Endothelial cell of umbilical vein (primary cell): Measurements from ENCODE around the gene SUGP2.

Experiments
- CTCF ChIP-seq, 2 donors: IDR thresholded peaks; 1 replicate in 1 of 2; 2 replicates in 1 of 2; pipeline ENCODE4 v1.5.1; 2011; ENCODE audit warnings: low read length in 2 of 2, mild to moderate bottlenecking in 2 of 2, moderate library complexity in 2 of 2, control low read depth in 1 of 2, inconsistent platforms in 1 of 2, low read depth in 1 of 2; ENCODE audit not compliant: insufficient read depth in 1 of 2; ENCODE audit errors: extremely low read depth in 1 of 2
- EZH2 ChIP-seq: IDR thresholded peaks from 2 replicates; pipeline ENCODE4 v1.6.1; 2012; ENCODE audit warnings: borderline replicate concordance, low read depth, mild to moderate bottlenecking, moderate library complexity, low read length, inconsistent platforms; ENCODE audit not compliant: severe bottlenecking
- MAX ChIP-seq: IDR thresholded peaks from 2 replicates; pipeline ENCODE4 v1.6.1; 2011; ENCODE audit not compliant: insufficient read depth, insufficient read length
- POLR2A ChIP-seq: IDR thresholded peaks from 2 replicates; pipeline ENCODE4 v1.6.1; 2012; ENCODE audit warnings: low read depth, mild to moderate bottlenecking, control low read depth, low read length

GRCh38 chr19:18984251-18984650 is 49.1 kb downstream of the SUGP2 start:
- TF ChIP-seq EZH2 (no peak), POLR2A (no peak), CTCF (IDR thresholded peaks at IDR 0.05; ENCODE audit: extremely low read depth in 1 of 2, insufficient read depth in 1 of 2, low read depth in 1 of 2, low read length in 2 of 2) (no peak), MAX (no peak)
